ENCODE data around the gene LRMDA. TPM values are rescaled to one million over a fixed set of nuclear protein-coding genes. Genes with fewer than 3 reads are reported as not detected.

The LRMDA gene
- total and polyA plus RNA-seq, 10 of the 15 experiments (the other 5 are each of a cell fraction or from before 2014, with no cell fraction given), result 0.07 to 0.54 (median 0.29) TPM; not detected in 4

GRCh38 chr10:75660823-75661222 is 229.4 kb downstream of the LRMDA start:
- ATAC-seq (no peak), FAIRE-seq (no peak), DNase-seq (ENCODE audit: low read depth, low spot score) (no peak)
- BruUV-seq (replicated peaks), result no TSS peak
- no peak overlapping the region for H3K4me3 ChIP-seq
- POLR2A ChIA-PET, result no interaction called here
- H3K9me3 ChIP-seq (replicated peaks; ENCODE audit: control insufficient read depth, insufficient read depth, low read length), result no peaks in the 10 kb centered on the region
- no peaks in the 10 kb centered on the region for H3K36me3 ChIP-seq (ENCODE audit: control insufficient read depth in 2 of 2, insufficient read depth in 2 of 2, low read length in 1 of 2)
- H4K20me1 ChIP-seq (ENCODE audit: control insufficient read depth, insufficient read depth), result no peaks in the 10 kb centered on the region
- RAD21 ChIA-PET (ENCODE audit: unreplicated experiment), result no interaction called here
- intact Hi-C loops (cut with micrococcal nuclease; ENCODE audit: unreplicated experiment), result no loop called here
- no peaks in the 10 kb centered on the region; a peak in 2 of 4 replicates for H3K27me3 ChIP-seq (replicated peaks in 1 of 2; ENCODE audit: control insufficient read depth in 2 of 2, insufficient read depth in 2 of 2, low read length in 1 of 2)
- no peak for TF ChIP-seq KAT2A (conservative IDR thresholded peaks at IDR 0.05; ENCODE audit: control insufficient read depth, low read depth, low read length)
- TF ChIP-seq CREB1 (IDR thresholded peaks at IDR 0.05; ENCODE audit: low read depth), result no peak
- no peak for TF ChIP-seq CREM (IDR thresholded peaks at IDR 0.05; ENCODE audit: low read depth)
- no peak for TF ChIP-seq REST (IDR thresholded peaks at IDR 0.05; ENCODE audit: low read depth, low read length)
- no peak for TF ChIP-seq SUZ12 (IDR thresholded peaks at IDR 0.05; ENCODE audit: unreplicated experiment)
- TF ChIP-seq ZNF274 (IDR thresholded peaks at IDR 0.05; ENCODE audit: insufficient read depth, insufficient read length), result no peak
- no peak for TF ChIP-seq CHD1 (IDR thresholded peaks at IDR 0.05; ENCODE audit: low read depth, low read length)
- TF ChIP-seq MAX (IDR thresholded peaks at IDR 0.05; ENCODE audit: low read depth, low read length), result no peak
- TF ChIP-seq NR2F1 (conservative IDR thresholded peaks at IDR 0.05), result no peak
- TF ChIP-seq POLR2AphosphoS2 (IDR thresholded peaks at IDR 0.05; ENCODE audit: low read depth, low read length), result no peak
- no peak for TF ChIP-seq ZNF592 (IDR thresholded peaks at IDR 0.05)
- TF ChIP-seq ZNF217 (IDR thresholded peaks at IDR 0.05), result no peak
- TF ChIP-seq ZNF622 (IDR thresholded peaks at IDR 0.05), result no peak
- TF ChIP-seq SPI1 (IDR thresholded peaks at IDR 0.05; ENCODE audit: borderline replicate concordance, insufficient read depth, low read depth, low read length), result no peak
- no peak for TF ChIP-seq EED (IDR thresholded peaks at IDR 0.05; ENCODE audit: low read depth)
- no peak for TF ChIP-seq TCF3 (IDR thresholded peaks at IDR 0.05; ENCODE audit: borderline replicate concordance, insufficient read depth, low read depth, low read length)
- no peak for TF ChIP-seq YY1 (IDR thresholded peaks at IDR 0.05; ENCODE audit: low read depth, low read length)
- no peaks in the 10 kb centered on the region for H3K79me2 ChIP-seq (ENCODE audit: control insufficient read depth, insufficient read depth, low read length)
- in situ Hi-C loops (cut with MboI), result no loop called here
- H3K27ac ChIP-seq (ENCODE audit: control insufficient read depth, insufficient read depth), result no peak overlapping the region
- WGBS (ENCODE audit: insufficient coverage, insufficient replicate concordance, low lambda C conversion rate, missing lambda C conversion rate), result 0% methylated on average over 7 of the region's 7 CpGs
- H3K9ac ChIP-seq (ENCODE audit: control insufficient read depth, insufficient read depth, low read length), result no peak overlapping the region
- H2AFZ ChIP-seq (ENCODE audit: control insufficient read depth, low read depth, low read length), result no peak overlapping the region
- CTCF ChIA-PET, result no interaction called here
- SMC1A ChIA-PET (ENCODE audit: uncharacterized antibody, unreplicated experiment), result no interaction called here
- H3K4me2 ChIP-seq (ENCODE audit: control insufficient read depth, insufficient read depth), result no peak overlapping the region
- H3K4me1 ChIP-seq (ENCODE audit: control insufficient read depth, insufficient read depth, low read length), result no peaks in the 10 kb centered on the region

Data from GM12878 (cell line).